Breast epithelium (tissue), 4 donors: ENCODE results near the gene PPP1R15A. TPM values are rescaled to one million over a fixed set of nuclear protein-coding genes. Genes with fewer than 3 reads are reported as not detected.

Source experiments
- DNase-seq, 2 donors: peaks; one replicate each; pipeline ENCODE4 v3.0.0-alpha.2; 2019; ENCODE audit warnings: low spot score in 2 of 2
- H3K27ac ChIP-seq, 2 donors: fragments of 200-600 bp; sonication (generic) in 1 of 2; one replicate each; pipeline ENCODE4 v1.5.1; 2016 to 2019; ENCODE audit warnings: mild to moderate bottlenecking in 1 of 2
- H3K27me3 ChIP-seq, 2 donors: fragments of 200-600 bp; sonication (generic) in 1 of 2; one replicate each; pipeline versions ENCODE4 v1.5.1 to v1.6.0; 2017 to 2019; ENCODE audit warnings: control low read depth in 1 of 2, mild to moderate bottlenecking in 1 of 2
- H3K36me3 ChIP-seq: fragments of 200-600 bp; one replicate; pipeline ENCODE4 v1.5.1; 2019
- H3K4me1 ChIP-seq, 2 donors: fragments of 200-600 bp; sonication (generic); one replicate each; pipeline ENCODE4 v1.5.1; 2016 to 2019; ENCODE audit warnings: control low read depth in 1 of 2
- H3K4me3 ChIP-seq, 3 donors: fragments of 200-600 bp; sonication (generic); 1 replicate in 2 of 3; 2 replicates in 1 of 3; pipeline ENCODE4 v1.5.1; 2016 to 2019; ENCODE audit warnings: mild to moderate bottlenecking in 3 of 3, moderate library complexity in 2 of 3
- H3K9me3 ChIP-seq, 2 donors: fragments of 200-600 bp; sonication (generic) in 1 of 2; one replicate each; pipeline ENCODE4 v1.5.1; 2016 to 2019; ENCODE audit warnings: control low read depth in 1 of 2
- POLR2A ChIP-seq: fragments of 450-650 bp; IDR thresholded peaks from one replicate; pipeline ENCODE4 v1.6.1; 2016; ENCODE audit warnings: antibody characterized with exemption, mild to moderate bottlenecking, moderate library complexity
- POLR2AphosphoS5 ChIP-seq, 3 donors: sonication (generic); formaldehyde crosslinking; IDR thresholded peaks; one replicate each; pipeline ENCODE4 v1.6.1; 2017; ENCODE audit warnings: antibody characterized with exemption in 3 of 3
- intact Hi-C: fragments of 100-400 bp; cut with DNase I; formaldehyde crosslinking; loops from one replicate; pipeline ENCODE4 v1.15.1; 2023; ENCODE audit warnings: low total_unique reads
- total RNA-seq, 3 donors: library from RNA; depleted of rRNA; stranded (reverse); fragments of >200 nt; gene quantifications; one replicate each; pipeline ENCODE4 v1.1.0, GENCODE V29; 2016
- TF ChIP-seq, protein P1 (sequence below), 3 donors: fragments of 450-650 bp; IDR thresholded peaks; one replicate each; pipeline ENCODE4 v1.5.1; 2016 to 2017; ENCODE audit warnings: antibody characterized with exemption in 3 of 3, mild to moderate bottlenecking in 3 of 3, moderate library complexity in 3 of 3

Gene PPP1R15A
- total RNA-seq, 3 donors from 2014 or later: 59.6 to 74.2 (median 65.4) TPM

GRCh38 chr19:48858984-48859710, 13.1 kb upstream of the PPP1R15A start:
- H3K27ac ChIP-seq: no peak overlapping the region
- H3K4me3 ChIP-seq: peak overlapping the region in 1 of 3 donors; percentile 4
- TF ChIP-seq, protein P1, sequence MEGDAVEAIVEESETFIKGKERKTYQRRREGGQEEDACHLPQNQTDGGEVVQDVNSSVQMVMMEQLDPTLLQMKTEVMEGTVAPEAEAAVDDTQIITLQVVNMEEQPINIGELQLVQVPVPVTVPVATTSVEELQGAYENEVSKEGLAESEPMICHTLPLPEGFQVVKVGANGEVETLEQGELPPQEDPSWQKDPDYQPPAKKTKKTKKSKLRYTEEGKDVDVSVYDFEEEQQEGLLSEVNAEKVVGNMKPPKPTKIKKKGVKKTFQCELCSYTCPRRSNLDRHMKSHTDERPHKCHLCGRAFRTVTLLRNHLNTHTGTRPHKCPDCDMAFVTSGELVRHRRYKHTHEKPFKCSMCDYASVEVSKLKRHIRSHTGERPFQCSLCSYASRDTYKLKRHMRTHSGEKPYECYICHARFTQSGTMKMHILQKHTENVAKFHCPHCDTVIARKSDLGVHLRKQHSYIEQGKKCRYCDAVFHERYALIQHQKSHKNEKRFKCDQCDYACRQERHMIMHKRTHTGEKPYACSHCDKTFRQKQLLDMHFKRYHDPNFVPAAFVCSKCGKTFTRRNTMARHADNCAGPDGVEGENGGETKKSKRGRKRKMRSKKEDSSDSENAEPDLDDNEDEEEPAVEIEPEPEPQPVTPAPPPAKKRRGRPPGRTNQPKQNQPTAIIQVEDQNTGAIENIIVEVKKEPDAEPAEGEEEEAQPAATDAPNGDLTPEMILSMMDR (IDR thresholded peaks at IDR 0.05): no peak
- TF ChIP-seq POLR2A (no peak), POLR2AphosphoS5 (IDR thresholded peaks at IDR 0.05) (no peak)
- DNase-seq: no peak
- intact Hi-C loops: no loop called here
- H3K36me3 ChIP-seq: no peaks in the 10 kb centered on the region
- H3K27me3 ChIP-seq: no peaks in the 10 kb centered on the region
- no peaks in the 10 kb centered on the region for H3K4me1 ChIP-seq
- no peaks in the 10 kb centered on the region for H3K9me3 ChIP-seq

DNA sequence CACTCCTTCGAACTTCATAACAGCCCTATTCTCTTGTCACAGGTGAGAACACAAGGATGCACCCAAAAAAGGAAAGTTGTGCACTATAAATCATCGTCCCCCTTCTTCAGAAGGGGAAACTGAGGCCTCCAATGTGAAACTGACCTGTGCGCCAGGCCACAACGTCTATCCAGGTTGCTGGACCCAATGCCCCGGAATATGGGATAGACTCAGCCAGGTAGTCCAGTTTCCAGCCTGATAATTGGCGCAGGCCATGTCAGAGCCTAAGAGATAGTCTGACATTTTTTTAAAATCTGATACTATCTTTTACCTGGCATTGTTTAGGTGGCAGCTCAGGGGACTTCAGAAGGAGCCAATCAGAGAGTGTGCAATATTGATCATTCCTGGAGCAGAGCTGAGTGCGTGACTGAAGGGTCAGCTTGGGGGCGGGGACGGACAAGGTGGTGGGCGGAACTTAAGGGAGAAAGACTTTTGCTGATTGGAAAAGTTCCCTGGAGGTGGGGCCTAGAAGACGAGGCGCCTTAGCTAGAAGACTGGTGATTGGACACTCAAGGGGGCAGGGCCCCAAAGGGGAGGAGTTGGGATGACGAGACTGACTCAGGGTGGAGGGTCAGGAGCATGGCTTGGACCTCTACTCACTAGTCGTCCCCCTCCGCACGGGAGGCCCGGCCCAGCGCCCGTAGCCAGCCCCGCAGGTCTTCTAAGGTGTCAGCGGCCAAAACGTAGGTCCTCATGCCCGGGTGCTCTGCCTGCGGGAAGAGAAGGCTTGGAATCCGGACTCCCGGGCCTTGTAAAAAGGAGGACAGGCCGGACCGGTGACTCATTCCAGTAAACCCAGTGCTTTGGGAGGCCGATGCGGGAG, 12.3 kb upstream of the PPP1R15A start:
- Histone ChIP-seq H3K4me3 (peak overlapping the region in 1 of 3 donors; percentile 4), H3K27ac (no peak overlapping the region), H3K4me1 (no peaks in the 10 kb centered on the region), H3K36me3 (no peaks in the 10 kb centered on the region), H3K27me3 (no peaks in the 10 kb centered on the region), H3K9me3 (no peaks in the 10 kb centered on the region)
- intact Hi-C loops: no loop called here
- TF ChIP-seq POLR2A (no peak), POLR2AphosphoS5 (IDR thresholded peaks at IDR 0.05) (no peak)
- TF ChIP-seq, protein P1 (IDR thresholded peaks at IDR 0.05): no peak
- no peak for DNase-seq

- no peaks in the 10 kb centered on the region for H3K9me3 ChIP-seq
- H3K4me1 ChIP-seq: no peaks in the 10 kb centered on the region
- intact Hi-C loops: no loop called here
- no peak for TF ChIP-seq POLR2AphosphoS5 (IDR thresholded peaks at IDR 0.05)
- no peak for TF ChIP-seq POLR2A
- TF ChIP-seq, protein P1 (IDR thresholded peaks at IDR 0.05): no peak
- DNase-seq: no peak
- no peaks in the 10 kb centered on the region for H3K36me3 ChIP-seq
- H3K27me3 ChIP-seq: no peaks in the 10 kb centered on the region
- H3K4me3 ChIP-seq: no peak overlapping the region
- no peak overlapping the region for H3K27ac ChIP-seq
These were observed 10.9 kb upstream of the PPP1R15A start for GRCh38 chr19:48861313-48861712.

DNA sequence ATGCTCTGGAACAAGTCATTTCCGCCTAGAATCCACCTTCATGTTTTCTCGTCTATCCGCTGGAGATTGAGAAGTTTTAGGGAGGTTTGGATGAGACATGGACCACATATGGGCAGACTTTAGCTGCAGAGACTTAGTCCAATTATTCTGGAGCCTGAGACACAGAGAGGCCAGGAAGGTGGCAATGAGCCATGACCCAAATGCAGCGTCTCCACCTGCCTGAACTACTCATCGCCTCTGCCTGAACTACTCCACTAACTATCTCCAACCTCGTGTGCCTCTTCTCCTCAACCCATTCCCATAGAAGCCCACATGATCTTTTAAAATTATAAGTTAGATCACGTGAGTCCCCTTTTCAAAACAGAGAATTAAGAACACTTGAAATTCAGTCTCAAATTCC, 9.4 kb upstream of the PPP1R15A start:
- peaks cover 0 to 6% of the 10 kb centered on the region in 2 donors for H3K4me1 ChIP-seq
- H3K27me3 ChIP-seq: no peaks in the 10 kb centered on the region
- no peaks in the 10 kb centered on the region for H3K36me3 ChIP-seq
- H3K9me3 ChIP-seq: no peaks in the 10 kb centered on the region
- intact Hi-C loops: no loop called here
- H3K27ac ChIP-seq: no peak overlapping the region
- TF ChIP-seq, protein P1 (IDR thresholded peaks at IDR 0.05): no peak
- TF ChIP-seq POLR2AphosphoS5 (IDR thresholded peaks at IDR 0.05) (no peak), POLR2A (no peak)
- no peak overlapping the region for H3K4me3 ChIP-seq
- DNase-seq: no peak

GRCh38 chr19:48866692-48867091, 5.5 kb upstream of the PPP1R15A start:
- H3K4me1 ChIP-seq: peaks cover 0 to 10% of the 10 kb centered on the region in 2 donors
- H3K36me3 ChIP-seq: no peaks in the 10 kb centered on the region
- intact Hi-C loops: no loop called here
- peak overlapping the region in 2 of 3 donors; percentile 53 to 77 for H3K4me3 ChIP-seq
- peak overlapping the region; percentile 92 to 96 for H3K27ac ChIP-seq
- no peaks in the 10 kb centered on the region for H3K9me3 ChIP-seq
- no peak for TF ChIP-seq POLR2AphosphoS5 (IDR thresholded peaks at IDR 0.05)
- TF ChIP-seq, protein P1 (IDR thresholded peaks at IDR 0.05): no peak
- no peak for TF ChIP-seq POLR2A
- H3K27me3 ChIP-seq: no peaks in the 10 kb centered on the region
- no peak for DNase-seq
